ENCODE measurements around the gene TBC1D21. TPM values are rescaled to one million over a fixed set of nuclear protein-coding genes. Genes with fewer than 3 reads are reported as not detected.

Gene TBC1D21
- total RNA-seq, 2 experiments from 2014 or later: not detected

DNA sequence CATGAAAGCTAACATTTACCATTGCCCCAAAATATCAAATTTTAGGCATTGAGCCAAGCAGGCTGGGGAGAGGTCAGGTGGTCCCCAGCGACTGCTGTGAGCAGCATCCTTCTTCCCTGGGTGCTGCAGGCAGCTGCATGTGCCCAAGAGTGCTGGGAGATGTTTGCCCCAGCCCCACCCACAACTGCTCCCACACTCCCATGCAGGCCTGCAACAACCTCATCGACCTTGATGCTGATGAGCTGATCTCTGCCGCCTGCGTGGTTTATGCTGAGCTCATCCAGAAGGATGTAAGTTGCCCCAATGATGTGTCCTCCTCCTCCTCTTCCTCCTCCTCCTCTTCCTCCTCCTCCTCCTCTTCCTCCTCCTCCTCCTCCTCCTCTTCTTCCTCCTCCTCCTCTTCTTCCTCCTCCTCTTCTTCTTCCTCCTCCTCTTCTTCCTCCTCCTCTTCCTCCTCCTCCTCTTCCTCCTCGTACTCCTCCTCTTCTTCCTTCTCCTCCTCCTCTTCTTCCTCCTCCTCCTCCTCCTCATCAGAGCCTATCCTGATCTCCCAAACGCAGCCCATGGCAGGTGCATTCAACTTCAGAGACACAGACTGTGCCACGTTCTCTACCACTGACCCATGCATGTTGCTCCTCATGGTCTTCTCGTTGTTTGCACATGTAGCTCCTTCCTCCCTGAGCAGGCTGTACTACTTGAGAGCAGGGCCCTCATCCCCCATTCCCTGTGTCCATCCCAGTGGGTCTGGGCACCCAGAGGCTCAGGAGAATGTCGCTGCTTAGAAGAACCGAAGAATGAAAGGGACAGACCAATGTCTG lies 15.1 kb downstream of the TBC1D21 start:
- Histone ChIP-seq H3K36me3 (ENCODE audit: insufficient read depth, low read length) (no peaks in the 10 kb centered on the region), H3K27ac (ENCODE audit: low read depth in 1 of 2, low read length in 2 of 2) (no peak overlapping the region), H3K9me3 (ENCODE audit: control insufficient read depth in 1 of 2, insufficient read depth in 1 of 2, low read length in 2 of 2) (peaks cover 0 to 12% of the 10 kb centered on the region in 2 experiments), H3K4me3 (ENCODE audit: low read length) (no peak overlapping the region), H3K27me3 (ENCODE audit: control insufficient read depth in 1 of 2, insufficient read depth in 2 of 2, low read length in 2 of 2) (peaks cover 6 to 7% of the 10 kb centered on the region in 2 experiments), H3K4me1 (ENCODE audit: insufficient read depth, low read length) (no peaks in the 10 kb centered on the region)
- no peak for ATAC-seq (ENCODE audit: poor library complexity)
- Mint-ChIP-seq H3K4me3 (no peak overlapping the region), H3K4me1 (ENCODE audit: low read depth) (no peaks in the 10 kb centered on the region), H3K36me3 (ENCODE audit: low read depth) (no peaks in the 10 kb centered on the region), H3K27me3 (peaks cover 32% of the 10 kb centered on the region), H3K27ac (no peak overlapping the region), H3K9me3 (no peaks in the 10 kb centered on the region)
- ChIA-PET CTCF (interaction anchor here (1.0 kb wide), 1 partner anchor 15 kb away, joined by 4 read pairs; the partner anchor contains the start of gene TBC1D21), POLR2A (no interaction called here)
- DNase-seq: no peak
- TF ChIP-seq, protein P1, sequence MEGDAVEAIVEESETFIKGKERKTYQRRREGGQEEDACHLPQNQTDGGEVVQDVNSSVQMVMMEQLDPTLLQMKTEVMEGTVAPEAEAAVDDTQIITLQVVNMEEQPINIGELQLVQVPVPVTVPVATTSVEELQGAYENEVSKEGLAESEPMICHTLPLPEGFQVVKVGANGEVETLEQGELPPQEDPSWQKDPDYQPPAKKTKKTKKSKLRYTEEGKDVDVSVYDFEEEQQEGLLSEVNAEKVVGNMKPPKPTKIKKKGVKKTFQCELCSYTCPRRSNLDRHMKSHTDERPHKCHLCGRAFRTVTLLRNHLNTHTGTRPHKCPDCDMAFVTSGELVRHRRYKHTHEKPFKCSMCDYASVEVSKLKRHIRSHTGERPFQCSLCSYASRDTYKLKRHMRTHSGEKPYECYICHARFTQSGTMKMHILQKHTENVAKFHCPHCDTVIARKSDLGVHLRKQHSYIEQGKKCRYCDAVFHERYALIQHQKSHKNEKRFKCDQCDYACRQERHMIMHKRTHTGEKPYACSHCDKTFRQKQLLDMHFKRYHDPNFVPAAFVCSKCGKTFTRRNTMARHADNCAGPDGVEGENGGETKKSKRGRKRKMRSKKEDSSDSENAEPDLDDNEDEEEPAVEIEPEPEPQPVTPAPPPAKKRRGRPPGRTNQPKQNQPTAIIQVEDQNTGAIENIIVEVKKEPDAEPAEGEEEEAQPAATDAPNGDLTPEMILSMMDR (IDR thresholded peaks at IDR 0.05): no peak
- intact Hi-C loops (cut with DNase I, micrococcal nuclease): no loop called here

DNA sequence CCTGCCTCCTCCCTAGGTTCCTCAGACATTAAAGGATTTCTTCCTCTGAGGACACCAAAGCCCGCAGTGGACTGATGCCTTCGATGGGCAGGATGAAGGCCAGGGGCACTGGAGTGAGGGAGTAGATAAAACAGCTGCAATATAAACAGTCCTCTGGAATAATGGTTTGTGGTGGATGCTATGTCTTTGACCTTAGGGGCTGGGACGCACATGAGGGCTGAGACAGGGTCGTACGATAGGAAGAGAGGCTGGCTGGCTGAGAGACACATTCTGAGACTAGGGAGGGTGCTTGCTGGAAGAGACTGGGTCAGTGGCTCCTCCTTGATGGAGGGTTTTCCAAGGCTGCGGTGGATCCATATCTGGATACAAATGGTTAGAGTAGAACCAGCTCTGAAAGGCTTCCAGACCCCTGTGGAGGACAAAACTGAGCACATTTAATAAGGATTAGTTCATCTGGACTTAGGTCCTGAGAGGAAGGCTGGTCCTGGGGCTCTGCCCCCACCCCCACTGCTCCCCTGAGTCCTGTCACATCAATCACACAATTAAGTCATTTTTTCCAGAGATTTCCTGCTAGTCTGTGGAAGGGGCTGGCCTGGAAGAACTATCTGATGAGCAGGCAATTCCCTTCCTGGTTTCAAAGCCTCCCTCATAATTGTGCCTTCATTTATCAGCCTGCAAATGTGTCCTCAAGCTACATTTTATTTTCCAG lies 15.8 kb downstream of the TBC1D21 start:
- ATAC-seq (ENCODE audit: poor library complexity) (no peak), DNase-seq (no peak)
- TF ChIP-seq, protein P1 (IDR thresholded peaks at IDR 0.05): no peak
- Mint-ChIP-seq H3K36me3 (ENCODE audit: low read depth) (no peaks in the 10 kb centered on the region), H3K9me3 (no peaks in the 10 kb centered on the region), H3K4me3 (no peak overlapping the region), H3K27me3 (peaks cover 29% of the 10 kb centered on the region), H3K4me1 (ENCODE audit: low read depth) (no peaks in the 10 kb centered on the region), H3K27ac (no peak overlapping the region)
- no peak overlapping the region for H3K27ac ChIP-seq (ENCODE audit: low read depth in 1 of 2, low read length in 2 of 2)
- H3K4me3 ChIP-seq (ENCODE audit: low read length): no peak overlapping the region
- no peaks in the 10 kb centered on the region for H3K36me3 ChIP-seq (ENCODE audit: insufficient read depth, low read length)
- H3K9me3 ChIP-seq (ENCODE audit: control insufficient read depth in 1 of 2, insufficient read depth in 1 of 2, low read length in 2 of 2): peaks cover 0 to 12% of the 10 kb centered on the region in 2 experiments
- peaks cover 6 to 7% of the 10 kb centered on the region in 2 experiments for H3K27me3 ChIP-seq (ENCODE audit: control insufficient read depth in 1 of 2, insufficient read depth in 2 of 2, low read length in 2 of 2)
- H3K4me1 ChIP-seq (ENCODE audit: insufficient read depth, low read length): no peaks in the 10 kb centered on the region
- intact Hi-C loops (cut with DNase I, micrococcal nuclease): no loop called here
- CTCF ChIA-PET: no interaction called here
- POLR2A ChIA-PET: no interaction called here

DNA sequence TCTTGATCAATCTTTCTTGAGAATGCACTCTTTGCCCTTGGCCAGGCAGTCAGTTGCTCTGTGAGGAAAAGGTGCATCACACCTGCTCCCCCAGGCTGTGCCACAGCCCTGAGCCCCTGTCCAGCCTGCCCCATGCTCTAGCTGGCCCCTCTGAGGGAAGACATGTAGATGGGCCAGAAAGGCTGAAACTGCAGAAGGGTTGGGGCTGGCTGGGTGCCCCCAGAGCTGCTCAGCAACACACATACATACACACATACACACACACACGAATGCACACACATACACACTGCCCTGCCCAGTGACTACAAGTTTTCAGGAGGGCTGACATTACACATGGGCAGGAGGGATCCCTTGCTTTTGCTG lies 16.4 kb downstream of the TBC1D21 start:
- DNase-seq (no peak), ATAC-seq (ENCODE audit: poor library complexity) (no peak)
- CTCF ChIA-PET: no interaction called here
- Histone ChIP-seq H3K36me3 (ENCODE audit: insufficient read depth, low read length) (no peaks in the 10 kb centered on the region), H3K27me3 (ENCODE audit: control insufficient read depth in 1 of 2, insufficient read depth in 2 of 2, low read length in 2 of 2) (peaks cover 6 to 7% of the 10 kb centered on the region in 2 experiments), H3K27ac (ENCODE audit: low read depth in 1 of 2, low read length in 2 of 2) (no peak overlapping the region), H3K4me3 (ENCODE audit: low read length) (no peak overlapping the region), H3K9me3 (ENCODE audit: control insufficient read depth in 1 of 2, insufficient read depth in 1 of 2, low read length in 2 of 2) (peaks cover 0 to 12% of the 10 kb centered on the region in 2 experiments), H3K4me1 (ENCODE audit: insufficient read depth, low read length) (no peaks in the 10 kb centered on the region)
- H3K4me3 Mint-ChIP-seq: no peak overlapping the region
- TF ChIP-seq, protein P1 (IDR thresholded peaks at IDR 0.05): no peak
- H3K9me3 Mint-ChIP-seq: no peaks in the 10 kb centered on the region
- no peaks in the 10 kb centered on the region for H3K36me3 Mint-ChIP-seq (ENCODE audit: low read depth)
- H3K27ac Mint-ChIP-seq: no peak overlapping the region
- no peaks in the 10 kb centered on the region for H3K4me1 Mint-ChIP-seq (ENCODE audit: low read depth)
- H3K27me3 Mint-ChIP-seq: peaks cover 29% of the 10 kb centered on the region
- POLR2A ChIA-PET: no interaction called here
- intact Hi-C loops (cut with DNase I, micrococcal nuclease): no loop called here

Data from CD4-positive, alpha-beta T cell (primary cell).